PC-3 (cell line): Measurements from ENCODE around the gene ZSCAN25. TPM values are rescaled to one million over a fixed set of nuclear protein-coding genes. Genes with fewer than 3 reads are reported as not detected.

Experiments
- ATAC-seq: fragments of 200-7000 bp; cut with Tn5 transposase; 2 replicates; pipeline ENCODE4 v1.9.1; 2020; ENCODE audit warnings: mild to moderate bottlenecking, moderate library complexity
- BruUV-seq: library from RNA; stranded (reverse); fragments of 400-500 nt; replicated peaks from 2 replicates; lab custom pipeline; 2021; lab: Mats Ljungman, UMichigan
- CTCF ChIA-PET: fragments of 300-600 bp; sonication (Branson Sonifier 250); formaldehyde crosslinking; loops from one replicate; lab custom pipeline; 2022; ENCODE audit warnings: antibody characterized with exemption; lab: Charles Lee
- POLR2A ChIA-PET: fragments of 300-600 bp; sonication (Branson Sonifier 250); formaldehyde crosslinking; loops from one replicate; lab custom pipeline; 2022; ENCODE audit warnings: antibody characterized with exemption; ENCODE audit not compliant: unreplicated experiment; lab: Charles Lee
- DNase-seq: peaks from one replicate; pipeline ENCODE4 v3.0.0-alpha.2; 2015
- H2AFZ ChIP-seq: fragments of 300-600 bp; sonication (generic); 2 replicates; pipeline ENCODE4 v1.6.0; 2016; ENCODE audit warnings: antibody characterized with exemption, low read length
- H3F3A ChIP-seq: fragments of 300-600 bp; sonication (generic); one replicate; pipeline ENCODE4 v1.6.0; 2017; ENCODE audit warnings: antibody characterized with exemption, low read length, control low read depth, mild to moderate bottlenecking; ENCODE audit not compliant: unreplicated experiment
- H3K27ac ChIP-seq: fragments of 300-600 bp; sonication (generic); 2 replicates; pipeline ENCODE4 v1.5.1; 2016; ENCODE audit warnings: mild to moderate bottlenecking, low read length
- H3K27me3 ChIP-seq: fragments of 300-600 bp; sonication (generic); 2 replicates; pipeline ENCODE4 v1.6.1; 2016; ENCODE audit warnings: low read length, mixed read lengths
- H3K36me3 ChIP-seq: fragments of 300-600 bp; sonication (generic); 2 replicates; pipeline ENCODE4 v1.6.1; 2016; ENCODE audit warnings: low read depth, mixed run types, low read length, mixed read lengths
- H3K4me1 ChIP-seq: fragments of 300-600 bp; sonication (generic); 2 replicates; pipeline ENCODE4 v1.5.1; 2016; ENCODE audit warnings: low read length; ENCODE audit not compliant: insufficient read depth
- H3K4me2 ChIP-seq: fragments of 300-600 bp; sonication (generic); 2 replicates; pipeline ENCODE4 v1.6.0; 2016; ENCODE audit warnings: low read length
- H3K4me3 ChIP-seq: fragments of 300-600 bp; sonication (generic); 2 replicates; pipeline ENCODE4 v1.5.1; 2016; ENCODE audit warnings: mild to moderate bottlenecking, low read length, mixed read lengths
- H3K79me2 ChIP-seq: fragments of 300-600 bp; sonication (generic); 2 replicates; pipeline ENCODE4 v1.6.1; 2017; ENCODE audit warnings: low read length, mixed read lengths
- H3K9ac ChIP-seq: fragments of 300-600 bp; sonication (generic); 2 replicates; pipeline ENCODE4 v1.6.0; 2016; ENCODE audit warnings: mild to moderate bottlenecking, low read length
- H3K9me2 ChIP-seq: fragments of 300-600 bp; sonication (generic); replicated peaks from 2 replicates; pipeline ENCODE4 v1.6.1; 2016; ENCODE audit warnings: mixed run types, low read length, mixed read lengths
- H3K9me3 ChIP-seq: fragments of 300-600 bp; sonication (generic); 2 replicates; pipeline ENCODE4 v1.6.1; 2016; ENCODE audit warnings: low read length, mixed read lengths
- H4K20me1 ChIP-seq: fragments of 300-600 bp; sonication (generic); 2 replicates; pipeline ENCODE4 v1.6.1; 2016; ENCODE audit warnings: low read length, mixed read lengths
- EZH2 ChIP-seq: fragments of 300-600 bp; sonication (generic); IDR thresholded peaks from one replicate; pipeline ENCODE4 v1.6.1; 2017; ENCODE audit warnings: antibody characterized with exemption, mild to moderate bottlenecking, low read length; ENCODE audit not compliant: unreplicated experiment
- EZH2phosphoT487 ChIP-seq: fragments of 300-600 bp; sonication (generic); IDR thresholded peaks from 2 replicates; pipeline ENCODE4 v1.6.1; 2018; ENCODE audit warnings: mild to moderate bottlenecking, antibody characterized with exemption, low read length, borderline replicate concordance
- intact Hi-C: fragments of 100-400 bp; cut with micrococcal nuclease; formaldehyde crosslinking; loops from 2 replicates; pipeline ENCODE4 v1.9.0; 2023
- total RNA-seq: library from RNA; depleted of rRNA; stranded (reverse); fragments of >200 nt; gene quantifications from 2 replicates; pipeline ENCODE4 v1.2.3, GENCODE V29; 2014
- TF ChIP-seq, protein P1 (sequence below): fragments of 300-600 bp; sonication (generic); conservative IDR thresholded peaks from 2 replicates; pipeline ENCODE4 v1.5.1; 2017; ENCODE audit warnings: antibody characterized with exemption, low read depth, mild to moderate bottlenecking, low read length

ZSCAN25 gene
- total RNA-seq, 1 experiment from 2014 or later = 13.9 TPM

DNA sequence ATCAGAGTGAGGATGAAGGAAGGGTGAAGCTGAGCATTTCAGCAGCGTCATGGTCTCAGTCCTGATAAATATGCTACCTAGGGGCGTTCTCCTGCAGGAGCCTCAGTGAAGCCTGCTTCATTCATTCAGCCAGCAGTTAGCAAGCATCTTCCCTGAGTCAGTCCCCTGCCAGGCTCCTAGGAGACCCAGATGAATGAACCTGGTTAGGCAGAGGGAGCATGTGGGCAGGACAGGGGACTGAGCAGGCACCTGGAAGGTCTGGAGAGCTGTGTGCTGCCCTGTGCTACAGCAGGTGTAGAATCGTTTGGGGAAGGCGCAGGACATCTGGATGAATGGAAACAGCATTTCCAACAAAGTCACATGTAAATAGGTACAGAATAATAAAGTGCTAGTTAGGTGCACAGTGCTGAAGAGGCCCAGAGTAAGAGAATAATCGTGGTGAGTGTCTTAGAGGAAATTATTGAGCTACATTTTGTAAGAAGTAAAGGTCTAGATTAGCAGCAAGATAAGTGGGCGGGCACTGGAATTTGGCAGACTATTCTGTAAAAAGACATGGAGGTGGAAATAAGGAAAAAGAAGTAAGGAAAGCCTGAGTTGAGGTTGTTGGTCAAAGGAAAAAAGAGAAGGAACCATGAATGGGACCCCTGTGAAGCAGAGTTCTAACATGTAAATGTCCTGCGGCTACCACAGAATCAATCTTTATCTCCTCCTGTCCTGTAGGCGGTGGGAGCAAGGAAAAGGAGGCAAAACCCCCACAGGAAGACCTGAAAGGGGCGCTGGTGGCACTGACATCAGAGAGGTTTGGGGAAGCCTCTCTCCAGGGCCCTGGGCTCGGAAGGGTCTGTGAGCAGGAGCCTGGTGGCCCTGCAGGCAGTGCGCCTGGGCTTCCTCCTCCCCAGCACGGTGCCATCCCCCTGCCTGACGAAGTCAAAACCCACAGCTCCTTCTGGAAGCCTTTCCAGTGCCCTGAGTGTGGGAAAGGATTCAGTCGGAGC lies 12.0 kb downstream of the ZSCAN25 start:
- ATAC-seq (no peak), DNase-seq (no peak)
- Histone ChIP-seq H3K27me3 (no peaks in the 10 kb centered on the region), H3K4me1 (no peaks in the 10 kb centered on the region), H3F3A (no peaks in the 10 kb centered on the region), H3K79me2 (no peaks in the 10 kb centered on the region), H3K27ac (no peak overlapping the region), H3K9me3 (no peaks in the 10 kb centered on the region), H2AFZ (no peak overlapping the region), H3K4me3 (no peak overlapping the region), H3K9me2 (no peaks in the 10 kb centered on the region), H3K4me2 (no peak overlapping the region), H4K20me1 (0 out of 2 replicates have a peak, but pooled peaks cover 5% of the 10 kb centered on the region), H3K9ac (no peak overlapping the region), H3K36me3 (peaks cover 36% of the 10 kb centered on the region)
- intact Hi-C loops = no loop called here
- POLR2A ChIA-PET = no interaction called here
- TF ChIP-seq EZH2 = no peak
- no peak for TF ChIP-seq EZH2phosphoT487
- TF ChIP-seq, protein P1, sequence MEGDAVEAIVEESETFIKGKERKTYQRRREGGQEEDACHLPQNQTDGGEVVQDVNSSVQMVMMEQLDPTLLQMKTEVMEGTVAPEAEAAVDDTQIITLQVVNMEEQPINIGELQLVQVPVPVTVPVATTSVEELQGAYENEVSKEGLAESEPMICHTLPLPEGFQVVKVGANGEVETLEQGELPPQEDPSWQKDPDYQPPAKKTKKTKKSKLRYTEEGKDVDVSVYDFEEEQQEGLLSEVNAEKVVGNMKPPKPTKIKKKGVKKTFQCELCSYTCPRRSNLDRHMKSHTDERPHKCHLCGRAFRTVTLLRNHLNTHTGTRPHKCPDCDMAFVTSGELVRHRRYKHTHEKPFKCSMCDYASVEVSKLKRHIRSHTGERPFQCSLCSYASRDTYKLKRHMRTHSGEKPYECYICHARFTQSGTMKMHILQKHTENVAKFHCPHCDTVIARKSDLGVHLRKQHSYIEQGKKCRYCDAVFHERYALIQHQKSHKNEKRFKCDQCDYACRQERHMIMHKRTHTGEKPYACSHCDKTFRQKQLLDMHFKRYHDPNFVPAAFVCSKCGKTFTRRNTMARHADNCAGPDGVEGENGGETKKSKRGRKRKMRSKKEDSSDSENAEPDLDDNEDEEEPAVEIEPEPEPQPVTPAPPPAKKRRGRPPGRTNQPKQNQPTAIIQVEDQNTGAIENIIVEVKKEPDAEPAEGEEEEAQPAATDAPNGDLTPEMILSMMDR = no peak
- CTCF ChIA-PET = no interaction called here
- no TSS peak for BruUV-seq

DNA sequence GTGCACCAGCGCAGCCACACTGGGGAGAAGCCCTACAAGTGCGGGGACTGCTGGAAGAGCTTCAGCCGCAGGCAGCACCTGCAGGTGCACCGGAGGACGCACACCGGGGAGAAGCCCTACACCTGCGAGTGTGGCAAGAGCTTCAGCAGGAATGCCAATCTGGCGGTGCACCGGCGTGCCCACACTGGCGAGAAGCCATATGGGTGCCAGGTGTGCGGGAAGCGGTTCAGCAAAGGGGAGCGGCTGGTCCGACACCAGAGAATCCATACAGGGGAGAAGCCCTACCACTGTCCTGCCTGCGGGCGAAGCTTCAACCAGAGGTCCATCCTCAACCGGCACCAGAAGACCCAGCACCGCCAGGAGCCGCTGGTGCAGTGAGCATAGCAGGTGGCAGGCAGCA lies 12.9 kb downstream of the ZSCAN25 start:
- ATAC-seq (no peak), DNase-seq (no peak)
- ChIA-PET CTCF (no interaction called here), POLR2A (no interaction called here)
- no peak overlapping the region for H3K27ac ChIP-seq
- no peaks in the 10 kb centered on the region for H3F3A ChIP-seq
- intact Hi-C loops = no loop called here
- no TSS peak for BruUV-seq
- H3K27me3 ChIP-seq = no peaks in the 10 kb centered on the region
- H3K9me2 ChIP-seq = no peaks in the 10 kb centered on the region
- no peak overlapping the region for H3K4me3 ChIP-seq
- no peak overlapping the region for H2AFZ ChIP-seq
- no peaks in the 10 kb centered on the region for H3K79me2 ChIP-seq
- TF ChIP-seq, protein P1 = no peak
- TF ChIP-seq EZH2 (no peak), EZH2phosphoT487 (no peak)
- no peaks in the 10 kb centered on the region for H3K4me1 ChIP-seq
- H4K20me1 ChIP-seq = 0 out of 2 replicates have a peak, but pooled peaks cover 5% of the 10 kb centered on the region
- no peaks in the 10 kb centered on the region for H3K9me3 ChIP-seq
- no peak overlapping the region for H3K9ac ChIP-seq
- no peak overlapping the region for H3K4me2 ChIP-seq
- peaks cover 27% of the 10 kb centered on the region for H3K36me3 ChIP-seq
